GM21529 (cell line): Measurements from ENCODE around the gene AXL.
"Not testable (repeated sequence)": the region's sequence is repeated elsewhere in the genome, so short reads cannot be mapped to it uniquely, and the experiment has no call there.

Experiments used
- ATAC-seq: cut with Tn5 transposase; IDR thresholded peaks from one replicate; pipeline ENCODE4 v1.9.1; 2021; ENCODE audit not compliant: unreplicated experiment

The AXL gene

GRCh38 chr19:41269055-41269454, 50.0 kb downstream of the AXL start:
- ATAC-seq, result no peak

GRCh38 chr19:41269571-41269970, 50.5 kb downstream of the AXL start:
- ATAC-seq, result no peak

- ATAC-seq, result no peak
These were observed 54.1 kb downstream of the AXL start for GRCh38 chr19:41273076-41273475.

- no peak for ATAC-seq
These were observed 55.8 kb downstream of the AXL start for GRCh38 chr19:41274802-41275201.

- ATAC-seq, result no peak
These were observed 57.2 kb downstream of the AXL start for GRCh38 chr19:41276231-41276630.

- ATAC-seq, result no peak
These were observed 59.5 kb downstream of the AXL start for GRCh38 chr19:41278478-41278877.

- no peak for ATAC-seq
These were observed 69.9 kb downstream of the AXL start for GRCh38 chr19:41288673-41289530.

- not testable (repeated sequence) for ATAC-seq
These were observed 70.8 kb downstream of the AXL start for GRCh38 chr19:41289814-41290213.

- no peak for ATAC-seq
These were observed 75.4 kb downstream of the AXL start for GRCh38 chr19:41294393-41294792.

GRCh38 chr19:41295499-41295898, 76.5 kb downstream of the AXL start:
- ATAC-seq, result no peak

GRCh38 chr19:41296433-41296871, 77.4 kb downstream of the AXL start:
- ATAC-seq, result no peak

- peak; percentile 74 for ATAC-seq
These were observed 78.8 kb downstream of the AXL start for GRCh38 chr19:41297628-41298347.

- peak; percentile 28 for ATAC-seq
These were observed 79.4 kb downstream of the AXL start for GRCh38 chr19:41298348-41298964.

- no peak for ATAC-seq
These were observed 80.2 kb downstream of the AXL start for GRCh38 chr19:41299046-41299754.

GRCh38 chr19:41299755-41300089, 80.7 kb downstream of the AXL start:
- ATAC-seq, result no peak

- ATAC-seq, result no peak
These were observed 81.5 kb downstream of the AXL start for GRCh38 chr19:41300555-41300954.

- ATAC-seq, result no peak
These were observed 83.8 kb downstream of the AXL start for GRCh38 chr19:41302624-41303351.

- ATAC-seq, result no peak
These were observed 84.9 kb downstream of the AXL start for GRCh38 chr19:41303954-41304353.

- no peak for ATAC-seq
These were observed 85.9 kb downstream of the AXL start for GRCh38 chr19:41304706-41305483.
